LNCaP clone FGC (cell line): ENCODE results near the gene FBXL2.

Experiments
- DNase-seq: peaks from one replicate; pipeline ENCODE4 v3.0.0-alpha.2; 2011; ENCODE audit warnings: low read depth
- H3K4me3 ChIP-seq: 2 replicates; pipeline ENCODE4 v1.5.1; 2011; ENCODE audit warnings: mild to moderate bottlenecking, low read depth, low read length, control low read depth
- TF ChIP-seq, protein P1 (sequence below): IDR thresholded peaks from 2 replicates; pipeline ENCODE4 v1.5.1; 2012; ENCODE audit warnings: mild to moderate bottlenecking; ENCODE audit not compliant: control insufficient read depth, insufficient read depth; ENCODE audit errors: extremely low read depth

Gene FBXL2

DNA sequence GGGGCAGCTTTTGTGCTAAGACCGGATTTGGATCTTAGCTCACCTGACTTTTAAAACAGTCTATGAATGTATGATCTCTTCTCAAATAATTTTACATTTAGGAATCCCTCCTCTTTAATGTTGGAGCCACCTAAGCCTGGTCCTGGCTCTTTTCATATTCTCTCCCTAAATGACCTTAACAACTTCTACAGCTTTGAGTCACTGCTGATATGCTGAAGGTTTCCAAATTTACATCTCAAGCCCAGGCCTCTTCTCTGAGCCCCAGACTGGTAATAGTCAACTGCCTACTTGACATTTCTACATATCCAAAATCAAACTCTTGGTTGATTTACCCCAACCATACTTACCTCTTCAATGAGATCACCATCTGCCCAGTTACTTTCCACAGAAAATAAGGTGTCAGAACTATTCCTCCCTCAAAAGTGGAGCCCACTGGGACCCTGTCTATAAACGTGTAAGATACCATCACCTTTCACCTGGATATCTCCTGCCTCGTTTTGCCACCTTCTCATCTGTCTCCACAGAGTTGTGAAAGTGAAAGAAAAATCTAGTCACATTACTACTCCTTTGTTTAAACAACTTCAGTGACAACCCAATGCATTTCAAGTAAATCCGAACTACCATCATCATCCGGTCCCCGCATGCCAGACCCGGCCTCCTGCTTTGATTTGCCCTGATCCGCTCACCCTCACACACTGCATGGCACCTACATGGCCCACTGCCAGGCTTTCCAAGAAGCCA, 114.2 kb downstream of the FBXL2 start:
- no peak for DNase-seq
- TF ChIP-seq, protein P1, sequence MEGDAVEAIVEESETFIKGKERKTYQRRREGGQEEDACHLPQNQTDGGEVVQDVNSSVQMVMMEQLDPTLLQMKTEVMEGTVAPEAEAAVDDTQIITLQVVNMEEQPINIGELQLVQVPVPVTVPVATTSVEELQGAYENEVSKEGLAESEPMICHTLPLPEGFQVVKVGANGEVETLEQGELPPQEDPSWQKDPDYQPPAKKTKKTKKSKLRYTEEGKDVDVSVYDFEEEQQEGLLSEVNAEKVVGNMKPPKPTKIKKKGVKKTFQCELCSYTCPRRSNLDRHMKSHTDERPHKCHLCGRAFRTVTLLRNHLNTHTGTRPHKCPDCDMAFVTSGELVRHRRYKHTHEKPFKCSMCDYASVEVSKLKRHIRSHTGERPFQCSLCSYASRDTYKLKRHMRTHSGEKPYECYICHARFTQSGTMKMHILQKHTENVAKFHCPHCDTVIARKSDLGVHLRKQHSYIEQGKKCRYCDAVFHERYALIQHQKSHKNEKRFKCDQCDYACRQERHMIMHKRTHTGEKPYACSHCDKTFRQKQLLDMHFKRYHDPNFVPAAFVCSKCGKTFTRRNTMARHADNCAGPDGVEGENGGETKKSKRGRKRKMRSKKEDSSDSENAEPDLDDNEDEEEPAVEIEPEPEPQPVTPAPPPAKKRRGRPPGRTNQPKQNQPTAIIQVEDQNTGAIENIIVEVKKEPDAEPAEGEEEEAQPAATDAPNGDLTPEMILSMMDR, result no peak

DNA sequence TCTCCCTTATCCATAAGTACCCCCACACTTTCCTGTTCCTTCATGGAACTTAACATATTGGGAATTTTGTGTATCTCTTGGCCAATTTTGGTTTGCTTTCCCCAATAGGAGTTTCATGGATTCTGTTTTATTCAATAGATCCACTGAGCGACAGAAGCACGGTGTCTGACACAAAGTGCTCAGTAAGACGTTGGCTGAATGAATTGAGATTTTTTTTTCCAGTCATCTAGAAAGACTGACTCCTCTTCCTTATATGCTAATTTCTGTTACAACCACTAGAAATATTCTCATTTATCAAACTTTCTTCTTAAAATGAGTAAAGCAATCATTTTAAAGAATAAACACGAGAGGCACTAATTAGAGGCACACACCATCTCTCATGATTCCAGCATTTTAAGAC, 114.9 kb downstream of the FBXL2 start:
- no peak overlapping the region for H3K4me3 ChIP-seq
- DNase-seq, result no peak
- TF ChIP-seq, protein P1, result no peak

More for the DNA sequence above, 114.2 kb downstream of the FBXL2 start:
- H3K4me3 ChIP-seq, result no peak overlapping the region

DNA sequence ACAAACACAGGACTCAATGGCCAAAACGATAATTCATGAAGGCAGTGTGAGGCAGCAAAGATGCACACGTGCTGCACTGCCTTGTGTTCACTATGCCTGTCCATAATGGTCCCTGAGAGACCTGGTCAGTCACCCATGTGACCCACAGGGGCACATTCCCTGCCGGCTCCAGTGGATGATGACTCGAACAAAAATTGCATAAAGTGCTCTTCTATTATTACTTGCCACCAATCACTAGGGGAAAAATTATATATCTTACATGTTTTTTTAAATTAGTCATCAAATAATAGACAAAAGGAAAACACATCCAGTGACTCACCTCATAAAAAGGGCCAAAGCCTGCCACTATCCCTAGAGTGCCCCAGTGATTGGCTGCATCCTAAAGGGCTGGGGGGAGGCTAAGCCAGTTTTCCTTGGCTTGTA, 115.5 kb downstream of the FBXL2 start:
- TF ChIP-seq, protein P1, result no peak

DNA sequence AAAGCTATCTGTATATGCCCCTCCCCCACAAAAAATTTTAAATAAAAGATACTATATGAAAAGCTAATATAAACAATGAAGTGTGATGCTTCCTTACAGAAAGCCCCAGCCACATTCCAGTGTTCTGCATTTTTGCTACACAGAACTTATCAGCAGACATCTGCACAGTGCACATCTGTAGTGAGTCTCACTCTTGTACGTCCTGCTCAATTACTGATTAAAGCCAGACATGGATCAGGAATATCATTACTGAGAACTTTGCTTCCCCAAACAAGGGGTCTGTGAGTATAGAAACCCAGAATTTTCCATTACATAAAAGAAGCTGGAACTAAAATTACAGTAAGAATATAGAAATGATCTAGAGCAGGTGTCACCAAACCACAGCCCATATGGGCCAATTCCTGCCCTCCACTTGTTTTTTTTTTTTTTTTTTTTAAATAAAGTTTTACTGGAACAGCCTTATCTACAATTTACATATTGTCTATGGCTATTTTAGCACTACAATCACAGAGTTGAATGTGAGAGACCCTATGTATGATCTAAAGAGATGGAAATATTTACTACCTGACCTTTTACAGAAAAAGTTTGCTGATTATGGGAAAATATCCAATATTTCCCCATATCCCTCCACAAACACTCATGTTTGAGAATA, 117.3 kb downstream of the FBXL2 start:
- TF ChIP-seq, protein P1, result no peak

More for the DNA sequence above, 115.5 kb downstream of the FBXL2 start:
- DNase-seq, result no peak
- no peak overlapping the region for H3K4me3 ChIP-seq

DNA sequence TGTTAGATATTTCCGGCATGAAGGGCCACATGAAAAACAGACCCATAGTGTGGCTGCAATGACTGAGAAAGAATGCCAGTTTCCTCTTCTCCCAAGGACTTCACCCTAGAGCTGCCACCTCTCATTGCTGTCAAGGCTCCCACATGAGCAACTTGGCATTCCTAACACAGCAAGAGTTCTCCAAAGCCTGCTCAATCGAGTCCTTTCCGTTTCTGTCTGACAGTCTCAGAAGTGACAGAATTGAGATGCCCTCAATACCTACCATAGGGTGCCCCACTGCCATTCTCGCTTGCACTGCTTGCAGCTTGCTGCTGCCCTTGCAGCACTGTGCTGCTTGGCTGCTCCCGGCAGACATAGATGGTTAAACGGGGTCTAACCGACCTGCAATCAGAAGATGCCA, 118.7 kb downstream of the FBXL2 start:
- H3K4me3 ChIP-seq, result no peak overlapping the region
- no peak for DNase-seq
- TF ChIP-seq, protein P1, result no peak

More for the DNA sequence above, 117.3 kb downstream of the FBXL2 start:
- DNase-seq, result no peak
- no peak overlapping the region for H3K4me3 ChIP-seq

DNA sequence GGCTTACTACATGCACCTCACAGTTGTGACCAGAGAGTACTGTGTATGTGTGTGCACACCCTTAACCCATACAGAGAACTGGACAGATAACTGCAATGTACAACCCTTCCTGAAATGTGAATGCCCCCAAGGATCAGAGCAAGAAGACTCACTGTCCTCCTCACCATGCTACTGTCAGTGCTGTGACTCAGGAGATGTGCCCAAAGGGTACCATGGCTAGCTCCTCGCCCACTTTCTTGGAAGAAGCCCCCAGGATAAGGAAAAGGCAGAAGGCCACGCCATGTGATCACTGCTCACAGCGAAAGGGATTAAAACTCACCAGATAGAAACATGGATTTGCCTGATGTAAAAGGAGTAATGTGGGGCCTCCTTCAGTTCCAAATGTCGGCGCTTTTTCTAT, 121.2 kb downstream of the FBXL2 start:
- TF ChIP-seq, protein P1, result no peak
- DNase-seq, result no peak
- H3K4me3 ChIP-seq, result no peak overlapping the region
